Measurements from ENCODE around the gene NKTR. TPM values are rescaled to one million over a fixed set of nuclear protein-coding genes. Genes with fewer than 3 reads are reported as not detected.
"Not testable (repeated sequence)": the region's sequence is repeated elsewhere in the genome, so short reads cannot be mapped to it uniquely, and the experiment has no call there.

Gene NKTR
- total and polyA plus RNA-seq, 5 donors, result 22.6 to 35.8 (median 28.3) TPM

- H3K9me3 ChIP-seq (ENCODE audit: control insufficient read depth, low read length); H3K4me1 ChIP-seq (ENCODE audit: control insufficient read depth, insufficient read depth, low read length); H3K27me3 ChIP-seq (ENCODE audit: control insufficient read depth, insufficient read depth); H3K4me3 ChIP-seq (ENCODE audit: low read length); H3K27ac ChIP-seq (ENCODE audit: low read length); DNase-seq; intact Hi-C loops (cut with DNase I); ATAC-seq: not testable (repeated sequence)
- WGBS, result 97% methylated on average over 4 of the region's 4 CpGs
Observed at GRCh38 chr3:42579346-42579745, 21.1 kb upstream of the NKTR start.

DNA sequence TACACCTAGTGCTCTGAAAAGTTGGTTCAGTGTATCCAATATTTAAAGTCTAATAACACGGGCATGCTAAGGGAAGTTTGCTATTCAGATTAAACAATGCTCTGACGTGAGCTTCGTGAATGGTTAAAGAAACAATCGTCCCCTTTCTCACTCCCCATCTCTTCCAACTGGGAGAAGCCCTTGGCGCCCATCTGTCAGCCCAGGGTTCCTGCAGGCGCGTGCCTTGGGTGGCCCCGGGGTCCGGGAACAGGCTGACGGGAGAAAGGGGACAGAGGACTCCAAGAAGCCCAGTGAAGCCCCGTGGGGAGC lies 19.1 kb upstream of the NKTR start:
- DNase-seq (no peak), ATAC-seq (no peak)
- intact Hi-C loops (cut with DNase I), result loop anchor here in 1 of 4 donors (10.0 kb wide), 1 partner anchor 163 kb away; no protein-coding TSS in a partner anchor
- under 1% methylated on average over 11 of the region's 11 CpGs for WGBS
- no peaks in the 10 kb centered on the region for H3K4me1 ChIP-seq (ENCODE audit: control insufficient read depth, insufficient read depth, low read length)
- no peaks in the 10 kb centered on the region for H3K27me3 ChIP-seq (ENCODE audit: control insufficient read depth, insufficient read depth)
- no peaks in the 10 kb centered on the region for H3K9me3 ChIP-seq (ENCODE audit: control insufficient read depth, low read length)
- H3K27ac ChIP-seq (ENCODE audit: low read length), result peak overlapping the region; percentile 34
- peak overlapping the region; percentile 63 for H3K4me3 ChIP-seq (ENCODE audit: low read length)

DNA sequence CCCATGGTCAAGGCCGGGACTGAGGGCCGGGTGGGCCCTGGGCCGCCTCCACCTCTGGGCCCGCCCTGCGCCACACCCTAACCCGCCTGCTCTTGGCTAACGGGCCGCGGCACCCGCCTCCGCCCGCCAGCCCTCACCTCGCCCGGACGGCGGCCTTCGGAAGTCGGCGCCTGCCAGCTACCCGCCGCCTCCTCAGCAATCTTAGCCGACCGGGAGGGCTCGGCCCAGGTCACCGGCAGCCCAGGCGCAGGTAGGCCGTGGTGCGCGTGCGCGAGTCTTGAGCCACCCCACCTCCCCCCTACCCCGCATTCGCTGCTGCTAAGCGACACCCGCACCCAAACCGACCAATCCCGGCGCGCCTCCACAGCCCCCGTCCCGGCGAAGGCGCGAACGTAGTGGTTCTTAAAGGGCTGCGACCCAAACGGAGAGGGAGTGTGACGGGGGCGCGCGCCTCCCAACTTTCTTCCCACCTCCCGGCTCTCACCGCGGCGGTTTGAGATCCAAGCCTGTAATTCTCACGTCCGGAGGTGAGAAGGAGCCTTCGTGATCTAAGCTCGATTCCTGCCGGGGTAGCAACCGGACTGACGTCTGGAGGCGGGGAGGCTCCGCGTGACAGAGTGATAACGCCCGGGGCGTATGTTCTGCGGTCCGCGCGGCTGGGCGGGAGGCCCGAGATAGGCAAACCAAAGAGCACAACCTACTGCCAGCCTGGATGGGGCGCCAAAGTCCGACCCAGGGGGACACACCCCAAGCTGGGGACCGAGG lies 18.6 kb upstream of the NKTR start, which contains the start of gene SEC22C:
TSS of gene SEC22C (minus strand) at position 259 of the 765 bp plus-strand sequence. CDS start 12,921 bp downstream, outside the sequence.
- H3K27ac ChIP-seq (ENCODE audit: low read length), result peak within 1 kb of the TSS; percentile 34
- peak; percentile 95 to 98 (median 98) for DNase-seq
- no peaks in the 10 kb centered on the region for H3K27me3 ChIP-seq (ENCODE audit: control insufficient read depth, insufficient read depth)
- H3K9me3 ChIP-seq (ENCODE audit: control insufficient read depth, low read length), result no peaks in the 10 kb centered on the region
- intact Hi-C loops (cut with DNase I), result loop anchor here in 1 of 4 donors (10.0 kb wide), 1 partner anchor 163 kb away; no protein-coding TSS in a partner anchor
- under 1% methylated on average over 77 of the region's 77 CpGs for WGBS
- peak within 1 kb of the TSS; percentile 63 for H3K4me3 ChIP-seq (ENCODE audit: low read length)
- ATAC-seq, result peak; percentile 99
- no peaks in the 10 kb centered on the region for H3K4me1 ChIP-seq (ENCODE audit: control insufficient read depth, insufficient read depth, low read length)

DNA sequence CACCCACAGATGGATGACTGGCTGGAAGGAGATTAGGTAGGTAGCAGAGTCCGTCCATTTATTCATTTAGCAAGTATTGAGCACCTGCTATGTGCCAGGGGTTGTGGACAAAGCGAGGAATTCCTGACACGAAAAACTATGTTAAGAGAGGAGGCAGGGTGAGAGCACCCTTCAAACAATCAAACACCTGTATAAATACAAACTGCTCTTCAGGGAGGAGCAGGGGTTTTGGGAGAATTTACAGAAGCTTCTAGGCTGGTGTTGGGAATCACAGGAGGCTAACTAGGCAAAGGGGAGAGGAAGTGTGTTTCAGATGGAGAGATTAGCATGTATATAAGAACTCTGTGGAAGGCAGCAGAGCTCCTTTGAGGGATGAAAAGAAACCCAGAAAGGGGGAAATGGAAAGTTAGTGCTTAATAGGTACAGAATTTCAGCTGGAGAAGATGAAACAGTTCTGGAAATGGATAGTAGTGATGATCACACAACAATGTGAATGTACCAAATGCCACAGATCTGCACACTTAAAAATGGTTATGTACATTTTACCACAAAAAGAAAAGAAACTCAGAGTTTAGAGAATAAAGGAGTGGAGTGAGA lies 17.9 kb upstream of the NKTR start:
- intact Hi-C loops (cut with DNase I), result loop anchor here in 1 of 4 donors (10.0 kb wide), 1 partner anchor 162 kb away; no protein-coding TSS in a partner anchor
- Histone ChIP-seq H3K27ac (ENCODE audit: low read length) (no peak overlapping the region), H3K4me1 (ENCODE audit: control insufficient read depth, insufficient read depth, low read length) (no peaks in the 10 kb centered on the region), H3K9me3 (ENCODE audit: control insufficient read depth, low read length) (no peaks in the 10 kb centered on the region), H3K27me3 (ENCODE audit: control insufficient read depth, insufficient read depth) (no peaks in the 10 kb centered on the region), H3K4me3 (ENCODE audit: low read length) (peak overlapping the region; percentile 63)
- DNase-seq, result no peak
- WGBS, result 2% methylated on average over 3 of the region's 3 CpGs
- no peak for ATAC-seq

GRCh38 chr3:42588625-42589024 lies 11.9 kb upstream of the NKTR start:
- Histone ChIP-seq H3K9me3 (ENCODE audit: control insufficient read depth, low read length) (no peaks in the 10 kb centered on the region), H3K27me3 (ENCODE audit: control insufficient read depth, insufficient read depth) (no peaks in the 10 kb centered on the region), H3K4me1 (ENCODE audit: control insufficient read depth, insufficient read depth, low read length) (peaks cover 2% of the 10 kb centered on the region), H3K27ac (ENCODE audit: low read length) (no peak overlapping the region), H3K4me3 (ENCODE audit: low read length) (no peak overlapping the region)
- intact Hi-C loops (cut with DNase I), result loop anchor here in 1 of 4 donors (10.0 kb wide), 1 partner anchor 156 kb away; no protein-coding TSS in a partner anchor
- DNase-seq, result no peak
- no peak for ATAC-seq
- WGBS, result 77% methylated on average over 5 of the region's 5 CpGs

- DNase-seq (no peak), ATAC-seq (no peak)
- Histone ChIP-seq H3K27ac (ENCODE audit: low read length) (no peak overlapping the region), H3K27me3 (ENCODE audit: control insufficient read depth, insufficient read depth) (no peaks in the 10 kb centered on the region), H3K9me3 (ENCODE audit: control insufficient read depth, low read length) (no peaks in the 10 kb centered on the region), H3K4me1 (ENCODE audit: control insufficient read depth, insufficient read depth, low read length) (peaks cover 2% of the 10 kb centered on the region), H3K4me3 (ENCODE audit: low read length) (no peak overlapping the region)
- 94% methylated on average over 20 of the region's 20 CpGs for WGBS
- intact Hi-C loops (cut with DNase I), result loop anchor here in 1 of 4 donors (10.0 kb wide), 1 partner anchor 155 kb away; no protein-coding TSS in a partner anchor
Observed at GRCh38 chr3:42589382-42590109, 10.9 kb upstream of the NKTR start.

GRCh38 chr3:42590989-42591756 lies 9.3 kb upstream of the NKTR start:
- intact Hi-C loops (cut with DNase I), result no loop called here

GRCh38 chr3:42591811-42592210 lies 8.7 kb upstream of the NKTR start:
- no peaks in the 10 kb centered on the region for H3K9me3 ChIP-seq (ENCODE audit: control insufficient read depth, low read length)
- H3K4me3 ChIP-seq (ENCODE audit: low read length), result no peak overlapping the region
- H3K4me1 ChIP-seq (ENCODE audit: control insufficient read depth, insufficient read depth, low read length), result peaks cover 2% of the 10 kb centered on the region
- ATAC-seq (no peak), DNase-seq (no peak)
- intact Hi-C loops (cut with DNase I), result no loop called here
- no peaks in the 10 kb centered on the region for H3K27me3 ChIP-seq (ENCODE audit: control insufficient read depth, insufficient read depth)
- H3K27ac ChIP-seq (ENCODE audit: low read length), result peak overlapping the region; percentile 59
- 75% methylated on average over 4 of the region's 4 CpGs for WGBS

More at GRCh38 chr3:42590989-42591756, 9.3 kb upstream of the NKTR start:
- 8% methylated on average over 44 of the region's 44 CpGs for WGBS
- Histone ChIP-seq H3K27me3 (ENCODE audit: control insufficient read depth, insufficient read depth) (no peaks in the 10 kb centered on the region), H3K4me1 (ENCODE audit: control insufficient read depth, insufficient read depth, low read length) (peaks cover 2% of the 10 kb centered on the region), H3K9me3 (ENCODE audit: control insufficient read depth, low read length) (no peaks in the 10 kb centered on the region), H3K27ac (ENCODE audit: low read length) (peak overlapping the region; percentile 59), H3K4me3 (ENCODE audit: low read length) (peak overlapping the region; percentile 80)
- DNase-seq (peak in 2 of 3 donors; percentile 65 to 68), ATAC-seq (peak; percentile 3 to 46)

- Histone ChIP-seq H3K27me3 (ENCODE audit: control insufficient read depth, insufficient read depth) (no peaks in the 10 kb centered on the region), H3K27ac (ENCODE audit: low read length) (no peak overlapping the region), H3K9me3 (ENCODE audit: control insufficient read depth, low read length) (no peaks in the 10 kb centered on the region), H3K4me3 (ENCODE audit: low read length) (no peak overlapping the region), H3K4me1 (ENCODE audit: control insufficient read depth, insufficient read depth, low read length) (peaks cover 2% of the 10 kb centered on the region)
- ATAC-seq, result no peak
- WGBS, result 96% methylated on average over 1 of the region's 1 CpG
- no peak for DNase-seq
- intact Hi-C loops (cut with DNase I), result no loop called here
Observed at GRCh38 chr3:42593635-42594034, 6.9 kb upstream of the NKTR start.

- ATAC-seq (no peak), DNase-seq (no peak)
- 83% methylated on average over 4 of the region's 4 CpGs for WGBS
- Histone ChIP-seq H3K4me3 (ENCODE audit: low read length) (no peak overlapping the region), H3K4me1 (ENCODE audit: control insufficient read depth, insufficient read depth, low read length) (peaks cover 2% of the 10 kb centered on the region), H3K27ac (ENCODE audit: low read length) (no peak overlapping the region), H3K27me3 (ENCODE audit: control insufficient read depth, insufficient read depth) (no peaks in the 10 kb centered on the region), H3K9me3 (ENCODE audit: control insufficient read depth, low read length) (no peaks in the 10 kb centered on the region)
- intact Hi-C loops (cut with DNase I), result no loop called here
Observed at GRCh38 chr3:42595682-42596081, 4.8 kb upstream of the NKTR start.

Measured in right cardiac atrium (tissue), 5 donors.